ENCODE results near the gene DIS3L2.

The DIS3L2 gene

DNA sequence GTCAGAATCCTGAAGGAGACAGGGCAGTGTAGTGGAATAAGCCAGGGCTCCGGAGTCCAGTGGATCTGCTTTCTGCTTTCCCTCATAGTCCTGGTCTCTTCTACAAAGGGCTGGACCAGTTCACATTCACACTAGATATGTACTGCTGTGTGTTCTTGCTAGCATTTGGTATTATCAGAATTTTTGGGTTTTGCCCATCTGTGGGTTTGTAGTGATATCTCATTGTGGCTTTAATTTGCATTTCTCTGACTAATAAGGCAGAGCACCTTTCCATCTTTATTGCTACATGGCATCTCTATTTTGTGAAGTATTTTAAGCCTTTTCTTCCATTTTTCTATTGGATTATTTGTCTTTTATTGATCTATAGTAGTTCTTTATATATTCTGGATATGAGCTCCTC lies 114.8 kb downstream of the DIS3L2 start:
- Histone ChIP-seq H3K27me3 (ENCODE audit: control insufficient read depth in 3 of 3, insufficient read depth in 3 of 3, low read depth in 1 of 3, low read length in 3 of 3) (no peaks in the 10 kb centered on the region), H3K14ac (ENCODE audit: low read length) (no peak overlapping the region), H3K4ac (ENCODE audit: low read length) (no peak overlapping the region), H3K4me2 (ENCODE audit: insufficient read depth, low read length, poor library complexity, severe bottlenecking) (no peak overlapping the region), H3K4me3 (ENCODE audit: low read length in 2 of 2) (no peak overlapping the region), H3K4me1 (ENCODE audit: control insufficient read depth in 2 of 2, insufficient read depth in 1 of 2, low read depth in 1 of 2, low read length in 2 of 2) (peaks cover 0 to 2% of the 10 kb centered on the region in 2 donors), H3K18ac (ENCODE audit: low read length) (no peak overlapping the region), H3K36me3 (replicated peaks in 1 of 2; ENCODE audit: control insufficient read depth in 2 of 2, insufficient read depth in 2 of 2, low read length in 2 of 2) (no peaks in the 10 kb centered on the region), H2AK5ac (ENCODE audit: low read depth, low read length) (no peak overlapping the region), H3K9ac (ENCODE audit: low read depth, low read length, poor library complexity) (no peak overlapping the region), H3K79me1 (ENCODE audit: low read depth, low read length) (no peaks in the 10 kb centered on the region), H2BK12ac (ENCODE audit: low read length) (no peak overlapping the region), H3K9me3 (replicated peaks in 1 of 2; ENCODE audit: control insufficient read depth in 2 of 2, insufficient read depth in 1 of 2, low read depth in 1 of 2, low read length in 2 of 2) (no peaks in the 10 kb centered on the region), H2BK15ac (ENCODE audit: low read length) (no peak overlapping the region), H4K91ac (ENCODE audit: low read depth, low read length, poor library complexity) (no peak overlapping the region), H2AFZ (ENCODE audit: low read length) (no peak overlapping the region), H3K27ac (replicated peaks; ENCODE audit: low read length) (no peak overlapping the region), H2BK120ac (ENCODE audit: low read depth, low read length) (no peak overlapping the region), H3K23ac (ENCODE audit: low read depth, low read length, poor library complexity) (no peak overlapping the region), H4K8ac (ENCODE audit: low read depth, low read length) (no peak overlapping the region), H2BK5ac (ENCODE audit: low read length) (no peak overlapping the region)
- WGBS, 2 donors (ENCODE audit: extremely low coverage in 2 of 2, insufficient read length in 2 of 2, insufficient replicate concordance in 1 of 2) = no CpG with 5 or more reads among the region's 1 CpG
- DNase-seq (ENCODE audit: low spot score) = no peak

DNA sequence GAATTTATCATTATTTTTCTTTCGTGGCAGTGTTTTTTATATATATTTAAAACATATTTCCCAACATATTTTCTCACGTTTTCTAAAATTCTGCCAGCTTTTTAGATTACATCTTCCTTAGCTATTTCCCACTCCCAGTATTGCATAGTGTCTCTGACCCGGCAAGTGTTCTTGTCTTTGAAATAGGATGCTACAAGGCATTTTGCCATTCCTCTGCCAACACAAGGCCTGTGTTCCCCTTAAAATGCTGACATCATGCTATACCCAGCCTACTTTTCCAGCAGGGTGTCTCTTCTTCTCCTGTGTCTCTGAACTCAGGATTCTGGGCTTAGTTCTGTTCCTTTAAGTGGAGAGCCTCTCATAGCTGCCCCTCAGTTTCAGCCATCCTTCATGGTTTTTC lies 115.2 kb downstream of the DIS3L2 start:
- Histone ChIP-seq H3K9me3 (replicated peaks in 1 of 2; ENCODE audit: control insufficient read depth in 2 of 2, insufficient read depth in 1 of 2, low read depth in 1 of 2, low read length in 2 of 2) (peaks cover 0 to under 1% of the 10 kb centered on the region in 2 donors), H2BK120ac (ENCODE audit: low read depth, low read length) (no peak overlapping the region), H2AK5ac (ENCODE audit: low read depth, low read length) (no peak overlapping the region), H3K4me2 (ENCODE audit: insufficient read depth, low read length, poor library complexity, severe bottlenecking) (no peak overlapping the region), H3K27me3 (ENCODE audit: control insufficient read depth in 3 of 3, insufficient read depth in 3 of 3, low read depth in 1 of 3, low read length in 3 of 3) (no peaks in the 10 kb centered on the region), H3K4ac (ENCODE audit: low read length) (no peak overlapping the region), H3K23ac (ENCODE audit: low read depth, low read length, poor library complexity) (no peak overlapping the region), H3K18ac (ENCODE audit: low read length) (no peak overlapping the region), H3K36me3 (replicated peaks in 1 of 2; ENCODE audit: control insufficient read depth in 2 of 2, insufficient read depth in 2 of 2, low read length in 2 of 2) (no peaks in the 10 kb centered on the region), H3K4me1 (ENCODE audit: control insufficient read depth in 2 of 2, insufficient read depth in 1 of 2, low read depth in 1 of 2, low read length in 2 of 2) (peaks cover 0 to 2% of the 10 kb centered on the region in 2 donors), H2AFZ (ENCODE audit: low read length) (no peak overlapping the region), H4K91ac (ENCODE audit: low read depth, low read length, poor library complexity) (no peak overlapping the region), H3K9ac (ENCODE audit: low read depth, low read length, poor library complexity) (no peak overlapping the region), H3K27ac (replicated peaks; ENCODE audit: low read length) (no peak overlapping the region), H3K14ac (ENCODE audit: low read length) (no peak overlapping the region), H2BK12ac (ENCODE audit: low read length) (no peak overlapping the region), H3K79me1 (ENCODE audit: low read depth, low read length) (no peaks in the 10 kb centered on the region), H2BK5ac (ENCODE audit: low read length) (no peak overlapping the region), H3K4me3 (ENCODE audit: low read length in 2 of 2) (no peak overlapping the region), H2BK15ac (ENCODE audit: low read length) (no peak overlapping the region), H4K8ac (ENCODE audit: low read depth, low read length) (no peak overlapping the region)
- no peak for DNase-seq (ENCODE audit: low spot score)
- no CpG with 5 or more reads among the region's 3 CpGs for WGBS, 2 donors (ENCODE audit: extremely low coverage in 2 of 2, insufficient read length in 2 of 2, insufficient replicate concordance in 1 of 2)

DNA sequence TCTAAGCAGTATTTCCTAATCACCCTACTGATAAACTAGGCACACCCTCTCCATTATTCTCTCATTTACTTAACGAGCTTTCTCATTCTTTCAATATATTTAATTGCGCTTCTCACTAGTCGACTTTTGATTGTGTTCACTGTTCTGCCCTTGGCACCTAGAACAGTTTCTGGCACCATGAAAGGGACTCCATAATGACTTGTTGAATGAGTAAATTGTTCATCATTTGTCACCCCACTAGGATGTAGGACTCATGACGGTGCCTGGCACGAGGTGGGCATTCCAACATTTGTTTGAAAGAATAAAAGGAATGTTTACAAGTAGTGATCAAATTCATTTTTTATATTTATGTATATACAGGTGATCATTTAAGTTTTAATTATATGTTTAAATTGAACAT lies 123.7 kb downstream of the DIS3L2 start:
- no peak overlapping the region for H3K27ac ChIP-seq (replicated peaks; ENCODE audit: low read length)
- no peaks in the 10 kb centered on the region for H3K79me1 ChIP-seq (ENCODE audit: low read depth, low read length)
- no peak overlapping the region for H3K9ac ChIP-seq (ENCODE audit: low read depth, low read length, poor library complexity)

DNA sequence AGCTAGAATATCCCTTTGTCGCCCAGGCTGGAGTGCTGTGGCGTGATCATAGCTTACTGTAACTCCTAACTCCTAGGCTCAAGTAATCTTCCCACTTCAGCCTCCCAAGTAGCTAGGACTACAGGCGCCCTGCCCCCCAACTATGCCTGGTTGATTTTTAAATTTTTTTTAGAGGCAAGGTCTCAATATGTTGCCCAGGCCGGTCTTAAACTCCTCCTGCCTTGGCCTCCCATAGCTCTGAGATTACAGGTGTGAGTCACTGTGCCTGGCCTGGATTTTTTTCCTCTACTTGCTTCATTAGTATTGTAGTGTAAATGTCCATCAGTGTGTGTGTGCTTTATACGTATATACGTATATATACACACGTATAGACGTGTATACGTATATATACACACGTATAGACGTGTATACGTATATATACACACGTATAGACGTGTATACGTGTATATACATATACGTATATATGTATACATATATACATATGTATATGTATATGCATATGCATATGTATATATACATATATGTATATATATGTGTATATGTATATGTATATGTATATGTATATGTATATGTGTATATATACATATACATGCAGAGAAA lies 124.4 kb downstream of the DIS3L2 start:
- Histone ChIP-seq H2AK5ac (ENCODE audit: low read depth, low read length) (no peak overlapping the region), H3K23ac (ENCODE audit: low read depth, low read length, poor library complexity) (no peak overlapping the region), H3K27ac (replicated peaks; ENCODE audit: low read length) (no peak overlapping the region), H3K14ac (ENCODE audit: low read length) (no peak overlapping the region), H3K27me3 (ENCODE audit: control insufficient read depth in 3 of 3, insufficient read depth in 3 of 3, low read depth in 1 of 3, low read length in 3 of 3) (no peaks in the 10 kb centered on the region), H2BK5ac (ENCODE audit: low read length) (no peak overlapping the region), H2BK120ac (ENCODE audit: low read depth, low read length) (no peak overlapping the region), H4K8ac (ENCODE audit: low read depth, low read length) (no peak overlapping the region), H4K91ac (ENCODE audit: low read depth, low read length, poor library complexity) (no peak overlapping the region), H3K4me1 (ENCODE audit: control insufficient read depth in 2 of 2, insufficient read depth in 1 of 2, low read depth in 1 of 2, low read length in 2 of 2) (peaks cover 0 to 2% of the 10 kb centered on the region in 2 donors), H2BK15ac (ENCODE audit: low read length) (no peak overlapping the region), H3K9me3 (replicated peaks in 1 of 2; ENCODE audit: control insufficient read depth in 2 of 2, insufficient read depth in 1 of 2, low read depth in 1 of 2, low read length in 2 of 2) (peaks cover 0 to 10% of the 10 kb centered on the region in 2 donors), H2AFZ (ENCODE audit: low read length) (no peak overlapping the region), H3K18ac (ENCODE audit: low read length) (no peak overlapping the region), H3K4me2 (ENCODE audit: insufficient read depth, low read length, poor library complexity, severe bottlenecking) (no peak overlapping the region), H3K79me1 (ENCODE audit: low read depth, low read length) (no peaks in the 10 kb centered on the region), H3K9ac (ENCODE audit: low read depth, low read length, poor library complexity) (no peak overlapping the region), H3K36me3 (replicated peaks in 1 of 2; ENCODE audit: control insufficient read depth in 2 of 2, insufficient read depth in 2 of 2, low read length in 2 of 2) (peaks cover 2 to 14% of the 10 kb centered on the region in 2 donors), H2BK12ac (ENCODE audit: low read length) (no peak overlapping the region), H3K4me3 (ENCODE audit: low read length in 2 of 2) (no peak overlapping the region), H3K4ac (ENCODE audit: low read length) (no peak overlapping the region)
- no CpG with 5 or more reads among the region's 16 CpGs for WGBS, 2 donors (ENCODE audit: extremely low coverage in 2 of 2, insufficient read length in 2 of 2, insufficient replicate concordance in 1 of 2)
- DNase-seq (ENCODE audit: low spot score) = no peak

More for the DNA sequence above, 123.7 kb downstream of the DIS3L2 start:
- no peak overlapping the region for H3K18ac ChIP-seq (ENCODE audit: low read length)
- H2BK5ac ChIP-seq (ENCODE audit: low read length) = no peak overlapping the region
- H3K4me1 ChIP-seq (ENCODE audit: control insufficient read depth in 2 of 2, insufficient read depth in 1 of 2, low read depth in 1 of 2, low read length in 2 of 2) = peaks cover 0 to 2% of the 10 kb centered on the region in 2 donors
- peaks cover 0 to 10% of the 10 kb centered on the region in 2 donors for H3K9me3 ChIP-seq (replicated peaks in 1 of 2; ENCODE audit: control insufficient read depth in 2 of 2, insufficient read depth in 1 of 2, low read depth in 1 of 2, low read length in 2 of 2)
- no peak overlapping the region for H2BK120ac ChIP-seq (ENCODE audit: low read depth, low read length)
- no peak overlapping the region for H2BK12ac ChIP-seq (ENCODE audit: low read length)
- H3K14ac ChIP-seq (ENCODE audit: low read length) = no peak overlapping the region
- no peak overlapping the region for H2BK15ac ChIP-seq (ENCODE audit: low read length)
- H4K91ac ChIP-seq (ENCODE audit: low read depth, low read length, poor library complexity) = no peak overlapping the region
- no peak overlapping the region for H3K4ac ChIP-seq (ENCODE audit: low read length)
- no peak overlapping the region for H4K8ac ChIP-seq (ENCODE audit: low read depth, low read length)
- no peak overlapping the region for H3K4me2 ChIP-seq (ENCODE audit: insufficient read depth, low read length, poor library complexity, severe bottlenecking)
- H2AFZ ChIP-seq (ENCODE audit: low read length) = no peak overlapping the region
- no peaks in the 10 kb centered on the region for H3K27me3 ChIP-seq (ENCODE audit: control insufficient read depth in 3 of 3, insufficient read depth in 3 of 3, low read depth in 1 of 3, low read length in 3 of 3)
- H2AK5ac ChIP-seq (ENCODE audit: low read depth, low read length) = no peak overlapping the region
- no peak for DNase-seq (ENCODE audit: low spot score)
- no CpG with 5 or more reads among the region's 5 CpGs for WGBS, 2 donors (ENCODE audit: extremely low coverage in 2 of 2, insufficient read length in 2 of 2, insufficient replicate concordance in 1 of 2)
- no peak overlapping the region for H3K23ac ChIP-seq (ENCODE audit: low read depth, low read length, poor library complexity)
- H3K36me3 ChIP-seq (replicated peaks in 1 of 2; ENCODE audit: control insufficient read depth in 2 of 2, insufficient read depth in 2 of 2, low read length in 2 of 2) = peaks cover 2 to 14% of the 10 kb centered on the region in 2 donors
- no peak overlapping the region for H3K4me3 ChIP-seq (ENCODE audit: low read length in 2 of 2)
